OCI-LY1 (cell line): ENCODE measurements around the gene WDR5.

Source experiments
- H2AFZ ChIP-seq: fragments of 200-600 bp; sonication (generic), shearing (Covaris generic); 2 replicates; pipeline ENCODE4 v1.6.0; 2014; ENCODE audit warnings: antibody characterized with exemption, mild to moderate bottlenecking, low read length
- H3F3A ChIP-seq: fragments of 200-600 bp; sonication (generic), shearing (Covaris generic); 2 replicates; pipeline ENCODE4 v1.6.0; 2014; ENCODE audit warnings: mild to moderate bottlenecking, antibody characterized with exemption, low read length, moderate library complexity; ENCODE audit not compliant: insufficient read depth
- H3K27ac ChIP-seq: fragments of 200-600 bp; sonication (generic); 2 replicates; pipeline ENCODE4 v1.5.1; 2014; ENCODE audit warnings: low read length, mixed run types, mild to moderate bottlenecking, low read depth; ENCODE audit not compliant: poor library complexity, severe bottlenecking
- H3K27me3 ChIP-seq: fragments of 200-600 bp; sonication (generic); 2 replicates; pipeline ENCODE4 v1.6.0; 2014; ENCODE audit warnings: antibody characterized with exemption, mild to moderate bottlenecking, low read length, moderate library complexity; ENCODE audit not compliant: insufficient read depth
- H3K36me3 ChIP-seq: fragments of 200-600 bp; sonication (generic); 2 replicates; pipeline ENCODE4 v1.6.1; 2014; ENCODE audit warnings: mild to moderate bottlenecking, antibody characterized with exemption, low read length, moderate library complexity, mixed read lengths; ENCODE audit not compliant: insufficient read depth
- H3K4me1 ChIP-seq: fragments of 200-600 bp; sonication (generic); 2 replicates; pipeline ENCODE4 v1.5.1; 2014; ENCODE audit warnings: mild to moderate bottlenecking, low read length, moderate library complexity; ENCODE audit not compliant: insufficient read depth, severe bottlenecking
- H3K4me2 ChIP-seq: fragments of 200-600 bp; sonication (generic), shearing (Covaris generic); 2 replicates; pipeline ENCODE4 v1.6.1; 2014; ENCODE audit warnings: low read length
- H3K4me3 ChIP-seq: fragments of 200-600 bp; sonication (generic); 2 replicates; pipeline ENCODE4 v1.5.1; 2014; ENCODE audit warnings: low read length, low read depth, mild to moderate bottlenecking, mixed read lengths; ENCODE audit not compliant: poor library complexity, severe bottlenecking
- H3K79me2 ChIP-seq: fragments of 200-600 bp; shearing (Covaris generic); 2 replicates; pipeline ENCODE4 v1.6.1; 2016; ENCODE audit warnings: mixed run types, low read length, mixed read lengths; ENCODE audit not compliant: insufficient read depth
- H3K9ac ChIP-seq: fragments of 200-600 bp; sonication (generic), shearing (Covaris generic); 2 replicates; pipeline ENCODE4 v1.6.1; 2014; ENCODE audit warnings: mild to moderate bottlenecking, low read length, mixed read lengths
- H3K9me2 ChIP-seq: fragments of 200-600 bp; sonication (generic), shearing (Covaris generic); 2 replicates; pipeline ENCODE4 v1.6.1; 2014; ENCODE audit warnings: low read depth, mild to moderate bottlenecking, low read length, mixed read lengths
- H3K9me3 ChIP-seq: fragments of 200-600 bp; shearing (Covaris generic); 2 replicates; pipeline ENCODE4 v1.6.1; 2014; ENCODE audit warnings: low read length, mixed read lengths
- H4K20me1 ChIP-seq: fragments of 200-600 bp; sonication (generic), shearing (Covaris generic); 2 replicates; pipeline ENCODE4 v1.6.0; 2016; ENCODE audit warnings: mild to moderate bottlenecking, low read length; ENCODE audit not compliant: insufficient read depth
- EZH2 ChIP-seq: fragments of 200-600 bp; sonication (generic), shearing (Covaris generic); IDR thresholded peaks from 2 replicates; pipeline ENCODE4 v1.8.0; 2017; ENCODE audit warnings: borderline replicate concordance, mixed run types, mild to moderate bottlenecking, antibody characterized with exemption, low read length, moderate library complexity, mixed read lengths
- TF ChIP-seq, protein P1 (sequence below): fragments of 200-600 bp; sonication (generic), shearing (Covaris generic); IDR thresholded peaks from 2 replicates; pipeline ENCODE4 v1.5.1; 2017; ENCODE audit warnings: mild to moderate bottlenecking, antibody characterized with exemption, low read length, moderate library complexity, mixed read lengths

The WDR5 gene

DNA sequence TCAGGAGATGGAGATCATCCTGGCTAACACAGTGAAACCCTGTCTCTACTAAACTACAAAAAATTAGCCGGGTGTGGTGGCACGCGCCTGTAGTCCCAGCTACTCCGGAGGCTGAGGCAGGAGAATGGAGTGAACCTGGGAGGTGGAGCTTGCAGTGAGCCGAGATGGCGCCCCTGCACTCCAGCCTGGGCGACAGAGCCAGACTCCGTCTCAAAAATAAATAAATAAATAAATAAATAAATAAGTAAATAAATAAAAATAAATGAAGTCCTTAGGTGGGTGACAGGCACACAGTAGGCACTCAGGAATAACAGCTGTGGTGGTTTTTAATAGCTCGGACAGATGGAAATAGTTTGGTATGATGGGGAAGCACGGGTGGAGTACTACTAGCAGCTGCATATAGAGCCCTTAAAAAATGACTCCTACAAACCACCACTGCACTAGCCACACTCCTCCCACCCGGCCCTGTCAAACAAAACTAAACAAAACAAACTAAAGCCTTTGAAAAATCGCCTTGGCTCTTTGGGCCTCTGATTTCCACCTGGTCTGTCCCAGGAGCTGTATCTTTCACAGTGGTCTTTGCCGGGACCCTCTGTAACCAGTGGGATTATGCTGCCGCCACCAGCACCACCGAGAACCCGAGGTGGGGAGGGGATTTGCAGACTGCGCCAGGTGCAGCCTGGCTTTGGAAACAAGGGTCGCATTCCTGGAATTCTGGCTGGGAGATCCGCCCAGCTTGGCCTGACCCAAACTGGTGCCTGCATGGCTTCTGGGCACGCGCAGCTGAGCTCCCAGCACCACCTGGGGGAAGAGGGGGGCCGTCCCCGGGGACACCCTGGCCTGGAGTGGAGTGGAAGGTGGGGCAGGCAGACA, 5.1 kb upstream of the WDR5 start:
- Histone ChIP-seq H3K9me3 (no peaks in the 10 kb centered on the region), H3K4me3 (no peak overlapping the region), H3K4me2 (no peak overlapping the region), H3K9ac (no peak overlapping the region), H3K79me2 (no peaks in the 10 kb centered on the region), H3K36me3 (no peaks in the 10 kb centered on the region), H3F3A (no peaks in the 10 kb centered on the region; the same call in 1 of the 2 replicates), H3K4me1 (peaks cover 14% of the 10 kb centered on the region), H2AFZ (no peak overlapping the region), H3K27me3 (peaks cover 14% of the 10 kb centered on the region), H3K27ac (no peak overlapping the region), H3K9me2 (no peaks in the 10 kb centered on the region), H4K20me1 (no peaks in the 10 kb centered on the region)
- TF ChIP-seq, protein P1, sequence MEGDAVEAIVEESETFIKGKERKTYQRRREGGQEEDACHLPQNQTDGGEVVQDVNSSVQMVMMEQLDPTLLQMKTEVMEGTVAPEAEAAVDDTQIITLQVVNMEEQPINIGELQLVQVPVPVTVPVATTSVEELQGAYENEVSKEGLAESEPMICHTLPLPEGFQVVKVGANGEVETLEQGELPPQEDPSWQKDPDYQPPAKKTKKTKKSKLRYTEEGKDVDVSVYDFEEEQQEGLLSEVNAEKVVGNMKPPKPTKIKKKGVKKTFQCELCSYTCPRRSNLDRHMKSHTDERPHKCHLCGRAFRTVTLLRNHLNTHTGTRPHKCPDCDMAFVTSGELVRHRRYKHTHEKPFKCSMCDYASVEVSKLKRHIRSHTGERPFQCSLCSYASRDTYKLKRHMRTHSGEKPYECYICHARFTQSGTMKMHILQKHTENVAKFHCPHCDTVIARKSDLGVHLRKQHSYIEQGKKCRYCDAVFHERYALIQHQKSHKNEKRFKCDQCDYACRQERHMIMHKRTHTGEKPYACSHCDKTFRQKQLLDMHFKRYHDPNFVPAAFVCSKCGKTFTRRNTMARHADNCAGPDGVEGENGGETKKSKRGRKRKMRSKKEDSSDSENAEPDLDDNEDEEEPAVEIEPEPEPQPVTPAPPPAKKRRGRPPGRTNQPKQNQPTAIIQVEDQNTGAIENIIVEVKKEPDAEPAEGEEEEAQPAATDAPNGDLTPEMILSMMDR, result no peak

DNA sequence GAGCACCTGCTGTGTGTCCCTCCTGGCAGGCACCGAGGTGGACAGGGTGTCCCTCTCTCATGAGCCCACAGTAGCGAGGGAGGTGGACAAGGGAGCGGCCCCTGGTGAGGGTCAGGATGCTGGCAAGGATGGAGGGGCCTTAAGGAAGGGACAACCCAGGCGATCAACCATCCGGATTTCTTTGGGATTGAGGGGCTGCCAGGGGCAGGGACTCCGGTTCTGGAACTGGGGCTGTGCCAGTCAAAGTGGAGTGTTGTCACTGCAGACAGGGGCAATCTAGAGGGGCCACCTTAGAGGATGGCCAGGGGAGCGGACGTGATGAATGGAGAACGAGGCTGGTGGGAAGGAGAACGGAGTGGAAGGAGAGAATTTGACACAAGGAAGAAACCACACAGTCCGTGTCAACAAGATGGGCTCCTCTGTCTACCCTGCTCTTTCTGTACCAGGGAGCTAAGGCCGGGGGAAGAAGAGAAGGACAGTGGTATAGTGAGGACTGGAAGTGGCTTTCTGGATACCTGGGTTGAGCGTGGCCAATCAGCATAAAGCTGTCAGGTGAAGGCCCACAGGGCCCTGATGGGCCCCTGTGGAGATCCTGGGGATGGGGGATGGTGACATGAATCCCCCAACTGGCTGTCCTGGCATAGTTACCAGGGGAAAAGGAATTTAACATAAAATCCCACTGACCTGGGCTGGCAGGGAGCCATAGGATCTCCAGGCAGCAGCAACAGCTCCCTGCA, 4.2 kb upstream of the WDR5 start:
- TF ChIP-seq, protein P1, result no peak
- no peak for TF ChIP-seq EZH2
- Histone ChIP-seq H3K9ac (no peak overlapping the region), H3K4me2 (no peak overlapping the region)

GRCh38 chr9:134132208-134132870, 3.5 kb upstream of the WDR5 start:
- Histone ChIP-seq H3K27me3 (peaks cover 10% of the 10 kb centered on the region), H2AFZ (no peak overlapping the region), H3K27ac (no peak overlapping the region), H3K4me1 (peaks cover 20% of the 10 kb centered on the region), H3K79me2 (peaks cover 11% of the 10 kb centered on the region), H3K4me2 (no peak overlapping the region), H3K36me3 (no peaks in the 10 kb centered on the region), H3F3A (no peaks in the 10 kb centered on the region; the same call in 1 of the 2 replicates), H3K9me3 (no peaks in the 10 kb centered on the region), H3K4me3 (no peak overlapping the region), H3K9ac (no peak overlapping the region), H4K20me1 (no peaks in the 10 kb centered on the region), H3K9me2 (no peaks in the 10 kb centered on the region)
- TF ChIP-seq, protein P1, result no peak
- TF ChIP-seq EZH2, result no peak

More for the DNA sequence above, 4.2 kb upstream of the WDR5 start:
- H3K4me3 ChIP-seq, result no peak overlapping the region
- H4K20me1 ChIP-seq, result no peaks in the 10 kb centered on the region
- peaks cover 14% of the 10 kb centered on the region for H3K4me1 ChIP-seq
- peaks cover 14% of the 10 kb centered on the region for H3K27me3 ChIP-seq
- H3K79me2 ChIP-seq, result peaks cover 4% of the 10 kb centered on the region
- no peaks in the 10 kb centered on the region for H3K9me2 ChIP-seq
- H3F3A ChIP-seq, result no peaks in the 10 kb centered on the region; the same call in 1 of the 2 replicates
- no peaks in the 10 kb centered on the region for H3K36me3 ChIP-seq
- H3K27ac ChIP-seq, result no peak overlapping the region
- no peaks in the 10 kb centered on the region for H3K9me3 ChIP-seq
- no peak overlapping the region for H2AFZ ChIP-seq
